HepG2 (cell line): Measurements from ENCODE around the gene NEDD4. TPM values are rescaled to one million over a fixed set of nuclear protein-coding genes. Genes with fewer than 3 reads are reported as not detected.
A peak's percentile ranks its signal among the peaks of the same experiment; 100 is the strongest.

ENCODE experiments used
- ATAC-seq: fragments of 200-7000 bp; cut with Tn5 transposase; 3 replicates; pipeline ENCODE4 v1.9.1; 2020; ENCODE audit warnings: mild to moderate bottlenecking, moderate library complexity
- BruUV-seq: library from RNA; stranded (reverse); fragments of 400-500 nt; replicated peaks from 2 replicates; lab custom pipeline; 2021; lab: Mats Ljungman, UMichigan
- CTCF ChIA-PET: fragments of 300-600 bp; formaldehyde crosslinking; extraction: SDS; loops from one replicate; lab custom pipeline; 2021; ENCODE audit warnings: low total read pairs, inconsistent platforms, low intra/inter-chr PET ratio; lab: Yijun Ruan, JAX
- POLR2A ChIA-PET: fragments of 350-600 bp; sonication (Branson Sonifier 250); formaldehyde crosslinking; loops from one replicate; lab custom pipeline; 2020; ENCODE audit warnings: antibody characterized with exemption, inconsistent platforms; lab: Yijun Ruan, JAX
- DNase-seq: peaks from one replicate; pipeline ENCODE4 v3.0.0-alpha.2; 2015; ENCODE audit warnings: low spot score
- FAIRE-seq: peaks from 3 replicates; lab custom pipeline; 2011; peaks lifted over from hg19 to GRCh38; lab: Jason Lieb, UNC
- H2AFZ ChIP-seq: one replicate; pipeline ENCODE4 v1.6.1; 2011; ENCODE audit warnings: low read length, inconsistent platforms
- H3K27ac ChIP-seq: fragments of 300-600 bp; 3 replicates; pipeline ENCODE4 v1.8.0; 2011; ENCODE audit warnings: mixed run types, mild to moderate bottlenecking, mixed read lengths, low read length, inconsistent platforms; ENCODE audit not compliant: insufficient read depth; ENCODE audit errors: extremely low read length
- H3K27me3 ChIP-seq, 2 experiments: fragments of 200-600 bp in 1 of 2; 2 replicates in 1 of 2; 3 replicates in 1 of 2; pipeline versions ENCODE4 v1.6.0 to v1.8.0; 2011; ENCODE audit warnings: low read length in 2 of 2, mild to moderate bottlenecking in 2 of 2, moderate library complexity in 2 of 2, inconsistent platforms in 1 of 2; ENCODE audit not compliant: insufficient read depth in 2 of 2, control insufficient read depth in 1 of 2
- H3K36me3 ChIP-seq, 2 experiments: fragments of 200-600 bp in 1 of 2; replicated peaks in 1 of 2; 2 replicates in 1 of 2; 3 replicates in 1 of 2; pipeline versions ENCODE4 v1.5.1 to v1.8.0; 2011; ENCODE audit warnings: low read length in 2 of 2, inconsistent platforms in 1 of 2; ENCODE audit not compliant: insufficient read depth in 2 of 2, control insufficient read depth in 1 of 2
- H3K4me1 ChIP-seq: 2 replicates; pipeline ENCODE4 v1.5.1; 2012; ENCODE audit warnings: low read length, inconsistent platforms; ENCODE audit not compliant: insufficient read depth
- H3K4me2 ChIP-seq: 2 replicates; pipeline ENCODE4 v1.6.0; 2011; ENCODE audit warnings: low read depth, low read length, inconsistent platforms
- H3K4me3 ChIP-seq, 3 experiments: fragments of 200-600 bp in 1 of 3; sonication (generic), shearing (Covaris generic) in 1 of 3; replicated peaks in 1 of 3; 2 replicates each; pipeline ENCODE4 v1.5.1; 2011 to 2016; ENCODE audit warnings: low read length in 3 of 3, inconsistent platforms in 2 of 3, low read depth in 2 of 3, mild to moderate bottlenecking in 2 of 3, control low read depth in 1 of 3, mixed read lengths in 1 of 3; ENCODE audit not compliant: insufficient read depth in 1 of 3
- H3K79me2 ChIP-seq: one replicate; pipeline ENCODE4 v1.6.1; 2011; ENCODE audit warnings: low read length, inconsistent platforms; ENCODE audit not compliant: insufficient read depth
- H3K9ac ChIP-seq: 2 replicates; pipeline ENCODE4 v1.6.0; 2011; ENCODE audit warnings: mild to moderate bottlenecking, low read depth, low read length, inconsistent platforms; ENCODE audit not compliant: insufficient read depth
- H3K9me3 ChIP-seq: 2 replicates; pipeline ENCODE4 v1.5.1; 2012; ENCODE audit warnings: mild to moderate bottlenecking, low read length
- H4K20me1 ChIP-seq: 2 replicates; pipeline ENCODE4 v1.6.0; 2011; ENCODE audit warnings: inconsistent platforms, mild to moderate bottlenecking, low read length, moderate library complexity; ENCODE audit not compliant: insufficient read depth
- JDP2 ChIP-seq: sonication (generic); formaldehyde crosslinking; IDR thresholded peaks from 2 replicates; pipeline ENCODE4 v1.8.1; 2022; ENCODE audit warnings: missing genetic modification reagents, borderline replicate concordance
- JUND ChIP-seq: sonication (generic); formaldehyde crosslinking; IDR thresholded peaks from 2 replicates; pipeline ENCODE4 v1.8.0; 2022; ENCODE audit warnings: mild to moderate bottlenecking, missing genetic modification reagents
- NFE2 ChIP-seq: sonication (generic); formaldehyde crosslinking; IDR thresholded peaks from 2 replicates; pipeline ENCODE4 v1.4.0; 2020; ENCODE audit warnings: missing genetic modification reagents
- PTBP1 ChIP-seq: fragments of 200-400 bp; formaldehyde crosslinking; IDR thresholded peaks from 2 replicates; pipeline ENCODE4 v1.6.1; 2018; ENCODE audit warnings: low read length, low read depth; ENCODE audit not compliant: poor library complexity, severe bottlenecking
- SPEN ChIP-seq: sonication (generic); formaldehyde crosslinking; IDR thresholded peaks from 2 replicates; pipeline ENCODE4 v1.5.1; 2020; ENCODE audit warnings: low read depth, mild to moderate bottlenecking, missing genetic modification reagents
- XBP1 ChIP-seq: sonication (generic); formaldehyde crosslinking; IDR thresholded peaks from 2 replicates; pipeline ENCODE4 v1.5.0; 2020; ENCODE audit warnings: missing genetic modification reagents
- ZNF30 ChIP-seq: sonication (generic); formaldehyde crosslinking; IDR thresholded peaks from 2 replicates; pipeline ENCODE4 v1.5.0; 2020; ENCODE audit warnings: mild to moderate bottlenecking, missing genetic modification reagents
- ZNF367 ChIP-seq: sonication (generic); formaldehyde crosslinking; IDR thresholded peaks from 2 replicates; pipeline ENCODE4 v1.4.0; 2020; ENCODE audit warnings: missing genetic modification reagents, borderline replicate concordance
- ZNF749 ChIP-seq: sonication (generic); formaldehyde crosslinking; IDR thresholded peaks from 2 replicates; pipeline ENCODE4 v1.8.0; 2022; ENCODE audit warnings: mild to moderate bottlenecking, missing genetic modification reagents, moderate library complexity, borderline replicate concordance
- WGBS: methylation state at CpG from one replicate; pipeline ENCODE4 v1.1.6; 2017; ENCODE audit warnings: low lambda C conversion rate; 5-methylcytosine and 5-hydroxymethylcytosine counted together
- in situ Hi-C: cut with HindIII; loops from 2 replicates; pipeline ENCODE4 v1.10.0; 2017; ENCODE audit warnings: low pct_unique_long_range_greater_than_20kb; ENCODE audit not compliant: extremely low pct_ligation_motif_present
- intact Hi-C: fragments of 100-400 bp; cut with micrococcal nuclease; formaldehyde crosslinking; loops from one replicate; pipeline ENCODE4 v1.10.0; 2022; ENCODE audit not compliant: unreplicated experiment
- polyA plus RNA-seq, 8 experiments: library from polyadenylated mRNA; depleted of rRNA in 3 of 8; stranded (reverse) in 7 of 8; unstranded in 1 of 8; fragments of >200 nt; fragmentation: Illumina TruSeq in 4 of 8; extraction: Trizol in 4 of 8; gene quantifications; 2 replicates each; pipeline versions ENCODE4 v1.2.1 to v1.2.3, GENCODE V29; 2011 to 2016; ENCODE audit warnings: low read depth in 4 of 8, missing spikeins in 1 of 8, mixed read lengths in 1 of 8; ENCODE audit not compliant: insufficient read depth in 1 of 8
- total RNA-seq, 5 experiments: library from RNA; depleted of rRNA; stranded (reverse); fragments of >200 nt; fragmentation: Illumina TruSeq; extraction: Trizol; gene quantifications; 2 replicates each; pipeline ENCODE4 v1.2.3, GENCODE V29; 2016; ENCODE audit warnings: low read depth in 1 of 5
- TF ChIP-seq, protein P1 (sequence below): sonication (generic); formaldehyde crosslinking; IDR thresholded peaks from 2 replicates; pipeline ENCODE4 v1.5.0; 2020; ENCODE audit warnings: mild to moderate bottlenecking, missing genetic modification reagents, borderline replicate concordance

Gene NEDD4
- total and polyA plus RNA-seq, 2 of the 13 experiments (the other 11 are each of a cell fraction or from before 2014, with no cell fraction given): 10.4 to 13.0 TPM

DNA sequence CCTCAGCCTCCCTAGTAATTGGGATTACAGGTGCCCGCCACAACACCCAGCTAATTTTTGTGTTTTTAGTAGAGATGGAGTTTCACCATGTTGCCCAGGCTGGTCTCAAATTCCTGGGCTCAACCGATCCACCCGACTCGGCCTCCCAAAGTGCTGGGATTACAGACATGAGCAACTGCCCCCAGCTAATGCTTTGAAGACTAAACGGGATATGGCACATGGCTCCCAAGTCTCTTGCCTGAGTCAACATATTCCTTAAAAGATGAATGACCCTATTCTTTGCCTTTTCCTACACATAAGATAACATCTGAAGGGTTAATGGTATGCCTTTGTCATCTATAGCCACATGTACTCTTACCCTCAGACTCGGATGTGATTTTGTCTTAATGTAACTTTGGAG lies 38.4 kb upstream of the NEDD4 start:
- BruUV-seq: no TSS peak
- no peak for FAIRE-seq
- in situ Hi-C loops: no loop called here

More for the DNA sequence above, 38.4 kb upstream of the NEDD4 start:
- H3K27ac ChIP-seq: no peak overlapping the region
- ATAC-seq (no peak), DNase-seq (no peak)
- TF ChIP-seq PTBP1 (no peak), XBP1 (CRISPR knock-in tag) (no peak), SPEN (CRISPR knock-in tag) (no peak), JDP2 (no peak), ZNF367 (CRISPR knock-in tag) (no peak), JUND (CRISPR knock-in tag) (no peak), ZNF30 (CRISPR knock-in tag) (no peak), ZNF749 (no peak), NFE2 (CRISPR knock-in tag) (no peak)
- TF ChIP-seq, protein P1, sequence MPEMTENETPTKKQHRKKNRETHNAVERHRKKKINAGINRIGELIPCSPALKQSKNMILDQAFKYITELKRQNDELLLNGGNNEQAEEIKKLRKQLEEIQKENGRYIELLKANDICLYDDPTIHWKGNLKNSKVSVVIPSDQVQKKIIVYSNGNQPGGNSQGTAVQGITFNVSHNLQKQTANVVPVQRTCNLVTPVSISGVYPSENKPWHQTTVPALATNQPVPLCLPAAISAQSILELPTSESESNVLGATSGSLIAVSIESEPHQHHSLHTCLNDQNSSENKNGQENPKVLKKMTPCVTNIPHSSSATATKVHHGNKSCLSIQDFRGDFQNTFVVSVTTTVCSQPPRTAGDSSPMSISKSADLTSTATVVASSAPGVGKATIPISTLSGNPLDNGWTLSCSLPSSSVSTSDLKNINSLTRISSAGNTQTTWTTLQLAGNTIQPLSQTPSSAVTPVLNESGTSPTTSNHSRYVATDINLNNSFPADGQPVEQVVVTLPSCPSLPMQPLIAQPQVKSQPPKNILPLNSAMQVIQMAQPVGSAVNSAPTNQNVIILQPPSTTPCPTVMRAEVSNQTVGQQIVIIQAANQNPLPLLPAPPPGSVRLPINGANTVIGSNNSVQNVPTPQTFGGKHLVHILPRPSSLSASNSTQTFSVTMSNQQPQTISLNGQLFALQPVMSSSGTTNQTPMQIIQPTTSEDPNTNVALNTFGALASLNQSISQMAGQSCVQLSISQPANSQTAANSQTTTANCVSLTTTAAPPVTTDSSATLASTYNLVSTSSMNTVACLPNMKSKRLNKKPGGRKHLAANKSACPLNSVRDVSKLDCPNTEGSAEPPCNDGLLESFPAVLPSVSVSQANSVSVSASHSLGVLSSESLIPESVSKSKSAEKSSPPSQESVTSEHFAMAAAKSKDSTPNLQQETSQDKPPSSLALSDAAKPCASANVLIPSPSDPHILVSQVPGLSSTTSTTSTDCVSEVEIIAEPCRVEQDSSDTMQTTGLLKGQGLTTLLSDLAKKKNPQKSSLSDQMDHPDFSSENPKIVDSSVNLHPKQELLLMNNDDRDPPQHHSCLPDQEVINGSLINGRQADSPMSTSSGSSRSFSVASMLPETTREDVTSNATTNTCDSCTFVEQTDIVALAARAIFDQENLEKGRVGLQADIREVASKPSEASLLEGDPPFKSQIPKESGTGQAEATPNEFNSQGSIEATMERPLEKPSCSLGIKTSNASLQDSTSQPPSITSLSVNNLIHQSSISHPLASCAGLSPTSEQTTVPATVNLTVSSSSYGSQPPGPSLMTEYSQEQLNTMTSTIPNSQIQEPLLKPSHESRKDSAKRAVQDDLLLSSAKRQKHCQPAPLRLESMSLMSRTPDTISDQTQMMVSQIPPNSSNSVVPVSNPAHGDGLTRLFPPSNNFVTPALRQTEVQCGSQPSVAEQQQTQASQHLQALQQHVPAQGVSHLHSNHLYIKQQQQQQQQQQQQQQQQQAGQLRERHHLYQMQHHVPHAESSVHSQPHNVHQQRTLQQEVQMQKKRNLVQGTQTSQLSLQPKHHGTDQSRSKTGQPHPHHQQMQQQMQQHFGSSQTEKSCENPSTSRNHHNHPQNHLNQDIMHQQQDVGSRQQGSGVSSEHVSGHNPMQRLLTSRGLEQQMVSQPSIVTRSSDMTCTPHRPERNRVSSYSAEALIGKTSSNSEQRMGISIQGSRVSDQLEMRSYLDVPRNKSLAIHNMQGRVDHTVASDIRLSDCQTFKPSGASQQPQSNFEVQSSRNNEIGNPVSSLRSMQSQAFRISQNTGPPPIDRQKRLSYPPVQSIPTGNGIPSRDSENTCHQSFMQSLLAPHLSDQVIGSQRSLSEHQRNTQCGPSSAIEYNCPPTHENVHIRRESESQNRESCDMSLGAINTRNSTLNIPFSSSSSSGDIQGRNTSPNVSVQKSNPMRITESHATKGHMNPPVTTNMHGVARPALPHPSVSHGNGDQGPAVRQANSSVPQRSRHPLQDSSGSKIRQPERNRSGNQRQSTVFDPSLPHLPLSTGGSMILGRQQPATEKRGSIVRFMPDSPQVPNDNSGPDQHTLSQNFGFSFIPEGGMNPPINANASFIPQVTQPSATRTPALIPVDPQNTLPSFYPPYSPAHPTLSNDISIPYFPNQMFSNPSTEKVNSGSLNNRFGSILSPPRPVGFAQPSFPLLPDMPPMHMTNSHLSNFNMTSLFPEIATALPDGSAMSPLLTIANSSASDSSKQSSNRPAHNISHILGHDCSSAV: no peak
- TF ChIP-seq, all 625 proteins: peak for 0
- peaks cover 20% of the 10 kb centered on the region for H3K4me1 ChIP-seq
- H3K9ac ChIP-seq: 0 out of 2 replicates have a peak overlapping the region, but pooled peaks have one; percentile 8
- WGBS: 58% methylated on average over 6 of the region's 6 CpGs
- peak overlapping the region; percentile 52; the same call in 1 of the 2 replicates for H3K4me2 ChIP-seq
- ChIA-PET POLR2A (interaction anchor here (0.9 to 2.9 kb wide), 3 partner anchors 11 to 39 kb away, joined by 3 to 7 read pairs (median 4); partner anchors contain the start of gene NEDD4), CTCF (no interaction called here)
- no peaks in the 10 kb centered on the region for H3K79me2 ChIP-seq
- H3K27me3 ChIP-seq: no peaks in the 10 kb centered on the region
- H2AFZ ChIP-seq: no peak overlapping the region
- intact Hi-C loops: no loop called here
- H3K36me3 ChIP-seq: no peaks in the 10 kb centered on the region
- H4K20me1 ChIP-seq: no peaks in the 10 kb centered on the region
- H3K4me3 ChIP-seq: no peak overlapping the region
- H3K9me3 ChIP-seq: no peaks in the 10 kb centered on the region
